ENCODE data around the gene CYP26B1.

- TF ChIP-seq EZH2phosphoT487 (IDR thresholded peaks at IDR 0.05; ENCODE audit: borderline replicate concordance, low read length) (no peak), CTCF (conservative IDR thresholded peaks at IDR 0.05; ENCODE audit: low read depth, low read length) (no peak)
Observed at GRCh38 chr2:72124376-72124775, 23.3 kb downstream of the CYP26B1 start.

Data from PC-3 (cell line).